ENCODE measurements around the gene MMP15.

GRCh38 chr16:57999366-57999970 is 26.1 kb upstream of the MMP15 start:
- TF ChIP-seq CTCF (IDR thresholded peaks at IDR 0.05): no peak
- TF ChIP-seq POLR2A (IDR thresholded peaks at IDR 0.05): no peak
